Transverse colon (tissue), 4 donors: Measurements from ENCODE around the gene SF3B2. TPM values are rescaled to one million over a fixed set of nuclear protein-coding genes. Genes with fewer than 3 reads are reported as not detected.

Source experiments
- DNase-seq: peaks from one replicate; pipeline ENCODE4 v3.0.0-alpha.2; 2019
- H3K27ac ChIP-seq, 4 donors: fragments of 200-600 bp; sonication (generic); 2 replicates each; pipeline ENCODE4 v1.5.1; 2016 to 2018; ENCODE audit warnings: inconsistent platforms in 4 of 4
- H3K27me3 ChIP-seq: fragments of 200-600 bp; sonication (generic); 2 replicates; pipeline ENCODE4 v1.5.1; 2017; ENCODE audit warnings: inconsistent platforms
- H3K36me3 ChIP-seq, 4 donors: fragments of 200-600 bp; sonication (generic); 2 replicates each; pipeline ENCODE4 v1.5.1; 2017 to 2019; ENCODE audit warnings: inconsistent platforms in 4 of 4
- H3K4me1 ChIP-seq, 4 donors: fragments of 200-600 bp; sonication (generic); 2 replicates each; pipeline ENCODE4 v1.5.1; 2017 to 2020; ENCODE audit warnings: inconsistent platforms in 4 of 4
- H3K4me3 ChIP-seq, 4 donors: fragments of 200-600 bp; sonication (generic); 1 replicate in 1 of 4; 2 replicates in 3 of 4; pipeline versions ENCODE4 v1.5.1 to v1.6.1; 2017 to 2019; ENCODE audit warnings: inconsistent platforms in 4 of 4
- H3K9me3 ChIP-seq, 2 donors: fragments of 200-600 bp; sonication (generic); 2 replicates each; pipeline ENCODE4 v1.5.1; 2017 to 2019; ENCODE audit warnings: inconsistent platforms in 2 of 2
- EP300 ChIP-seq: sonication (generic); formaldehyde crosslinking; IDR thresholded peaks from one replicate; pipeline ENCODE4 v1.6.1; 2017; ENCODE audit warnings: antibody characterized with exemption, low read depth
- POLR2A ChIP-seq: fragments of 450-650 bp; IDR thresholded peaks from one replicate; pipeline ENCODE4 v1.6.1; 2016; ENCODE audit warnings: antibody characterized with exemption, mild to moderate bottlenecking, moderate library complexity
- POLR2AphosphoS5 ChIP-seq, 3 donors: sonication (generic); formaldehyde crosslinking; IDR thresholded peaks; one replicate each; pipeline ENCODE4 v1.6.1; 2016; ENCODE audit warnings: antibody characterized with exemption in 3 of 3
- WGBS, 2 donors: methylation state at CpG; one replicate each; pipeline ENCODE4 v1.1.5; 2018; ENCODE audit warnings: low coverage in 1 of 2; 5-methylcytosine and 5-hydroxymethylcytosine counted together
- in situ Hi-C, 4 donors: fragments of 200-750 bp; cut with MboI; loops; one replicate each; pipeline versions ENCODE4 v1.15.0 to v1.15.1; 2017; ENCODE audit warnings: low sequenced_read_pairs in 3 of 4, low pct_ligation_motif_present in 1 of 4, low pct_unique_long_range_greater_than_20kb in 1 of 4
- intact Hi-C: fragments of 100-400 bp; cut with DNase I; formaldehyde crosslinking; loops from one replicate; pipeline ENCODE4 v1.15.1; 2023; ENCODE audit warnings: low total_unique reads
- total RNA-seq, 4 donors: library from RNA; depleted of rRNA; stranded (reverse); fragments of >200 nt; gene quantifications; one replicate each; pipeline ENCODE4 v1.1.0, GENCODE V29; 2016
- TF ChIP-seq, protein P1 (sequence below), 5 experiments: fragments of 200-600 bp in 3 of 5; fragments of 450-650 bp in 2 of 5; sonication (generic) in 3 of 5; IDR thresholded peaks; 1 replicate in 2 of 5; 2 replicates in 3 of 5; pipeline ENCODE4 v1.5.1; 2016 to 2017; ENCODE audit warnings: antibody characterized with exemption in 5 of 5, inconsistent platforms in 3 of 5, mild to moderate bottlenecking in 2 of 5, moderate library complexity in 1 of 5

Gene SF3B2
- total RNA-seq, 4 donors from 2014 or later, result 71.8 to 152 (median 137) TPM

DNA sequence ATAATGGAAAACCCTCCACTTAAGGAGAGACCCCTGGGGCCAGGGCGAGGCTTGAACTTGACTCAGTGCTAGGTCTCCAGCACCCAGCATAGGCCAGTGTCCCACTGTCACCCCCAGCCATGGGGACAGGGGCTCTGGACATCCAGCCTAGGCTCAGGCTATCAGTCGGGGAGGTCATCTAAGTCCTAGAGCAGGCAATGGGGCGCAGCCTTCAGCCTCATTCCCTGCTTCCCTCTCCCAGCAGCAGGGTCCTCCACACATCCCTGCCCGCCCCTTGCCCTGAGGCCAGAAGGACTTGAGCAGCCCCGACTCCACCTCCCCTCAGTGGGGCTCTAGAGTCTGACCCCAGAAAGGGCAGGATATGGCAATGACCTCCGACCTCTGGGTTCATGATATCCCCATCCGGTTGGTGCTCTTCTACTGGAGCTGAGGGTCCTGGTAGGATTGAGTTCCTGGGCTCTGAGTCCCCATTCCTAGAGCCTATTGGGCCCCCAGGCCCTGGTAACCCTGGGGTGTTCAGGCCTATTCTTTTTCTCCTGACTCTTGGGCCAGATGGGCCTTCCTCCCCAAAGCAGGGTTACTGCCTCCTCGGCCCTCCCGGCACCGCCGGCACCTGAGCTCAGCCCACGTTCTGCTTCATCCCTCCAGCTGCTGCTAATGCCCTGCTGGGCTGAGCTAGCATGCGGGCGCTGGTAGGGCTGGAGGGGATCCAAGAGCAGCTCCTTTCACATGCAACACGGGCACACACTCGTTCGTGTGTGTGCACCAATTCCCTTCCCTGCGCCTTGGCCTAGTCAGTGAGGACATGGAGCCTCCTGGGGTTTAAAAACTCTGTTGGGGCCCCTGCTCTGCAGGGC lies 36.0 kb upstream of the SF3B2 start:
- no peak overlapping the region for H3K27ac ChIP-seq
- intact Hi-C loops, result no loop called here
- in situ Hi-C loops, result no loop called here
- DNase-seq, result no peak
- H3K4me1 ChIP-seq, result peaks cover 0 to 7% (median 6%) of the 10 kb centered on the region in 4 donors
- TF ChIP-seq, protein P1, sequence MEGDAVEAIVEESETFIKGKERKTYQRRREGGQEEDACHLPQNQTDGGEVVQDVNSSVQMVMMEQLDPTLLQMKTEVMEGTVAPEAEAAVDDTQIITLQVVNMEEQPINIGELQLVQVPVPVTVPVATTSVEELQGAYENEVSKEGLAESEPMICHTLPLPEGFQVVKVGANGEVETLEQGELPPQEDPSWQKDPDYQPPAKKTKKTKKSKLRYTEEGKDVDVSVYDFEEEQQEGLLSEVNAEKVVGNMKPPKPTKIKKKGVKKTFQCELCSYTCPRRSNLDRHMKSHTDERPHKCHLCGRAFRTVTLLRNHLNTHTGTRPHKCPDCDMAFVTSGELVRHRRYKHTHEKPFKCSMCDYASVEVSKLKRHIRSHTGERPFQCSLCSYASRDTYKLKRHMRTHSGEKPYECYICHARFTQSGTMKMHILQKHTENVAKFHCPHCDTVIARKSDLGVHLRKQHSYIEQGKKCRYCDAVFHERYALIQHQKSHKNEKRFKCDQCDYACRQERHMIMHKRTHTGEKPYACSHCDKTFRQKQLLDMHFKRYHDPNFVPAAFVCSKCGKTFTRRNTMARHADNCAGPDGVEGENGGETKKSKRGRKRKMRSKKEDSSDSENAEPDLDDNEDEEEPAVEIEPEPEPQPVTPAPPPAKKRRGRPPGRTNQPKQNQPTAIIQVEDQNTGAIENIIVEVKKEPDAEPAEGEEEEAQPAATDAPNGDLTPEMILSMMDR (IDR thresholded peaks at IDR 0.05), result no peak
- TF ChIP-seq POLR2AphosphoS5 (IDR thresholded peaks at IDR 0.05) (no peak), POLR2A (no peak), EP300 (no peak)
- peaks cover 29% of the 10 kb centered on the region for H3K27me3 ChIP-seq
- H3K4me3 ChIP-seq, result no peak overlapping the region
- WGBS, 2 donors, result 77% methylated on average over 15 of the region's 18 CpGs; no CpG with 5 or more reads in 1 of the 2 donors
- H3K36me3 ChIP-seq, result no peaks in the 10 kb centered on the region
- H3K9me3 ChIP-seq, result no peaks in the 10 kb centered on the region

DNA sequence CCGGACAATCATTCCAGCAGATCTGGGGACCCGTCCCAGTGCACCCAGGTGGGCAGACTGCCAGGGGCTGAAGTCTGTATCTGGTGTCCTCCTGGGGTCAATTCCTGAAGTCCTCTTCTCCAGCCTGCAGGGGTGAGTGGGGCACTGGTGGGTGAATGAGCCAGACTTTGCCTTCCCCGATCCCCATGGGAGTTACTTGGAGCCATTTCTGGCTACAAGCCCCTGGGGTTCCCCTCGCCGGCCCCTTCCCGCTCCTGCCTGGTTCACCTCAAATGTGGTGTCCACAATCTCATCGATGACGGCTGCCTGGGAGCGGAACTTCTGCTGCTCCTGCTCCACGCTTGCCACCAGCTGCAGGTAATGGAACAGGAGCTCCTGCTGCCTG lies 35.4 kb upstream of the SF3B2 start:
- Histone ChIP-seq H3K27ac (no peak overlapping the region), H3K9me3 (no peaks in the 10 kb centered on the region), H3K4me1 (peaks cover 0 to 4% (median 3%) of the 10 kb centered on the region in 4 donors), H3K36me3 (no peaks in the 10 kb centered on the region), H3K27me3 (peaks cover 23% of the 10 kb centered on the region), H3K4me3 (no peak overlapping the region)
- intact Hi-C loops, result no loop called here
- 85% methylated on average over 10 of the region's 10 CpGs; no CpG with 5 or more reads in 1 of the 2 donors for WGBS, 2 donors
- TF ChIP-seq EP300, result no peak
- TF ChIP-seq POLR2AphosphoS5 (IDR thresholded peaks at IDR 0.05), result no peak
- TF ChIP-seq POLR2A, result no peak
- TF ChIP-seq, protein P1 (IDR thresholded peaks at IDR 0.05), result no peak
- no peak for DNase-seq
- in situ Hi-C loops, result no loop called here

DNA sequence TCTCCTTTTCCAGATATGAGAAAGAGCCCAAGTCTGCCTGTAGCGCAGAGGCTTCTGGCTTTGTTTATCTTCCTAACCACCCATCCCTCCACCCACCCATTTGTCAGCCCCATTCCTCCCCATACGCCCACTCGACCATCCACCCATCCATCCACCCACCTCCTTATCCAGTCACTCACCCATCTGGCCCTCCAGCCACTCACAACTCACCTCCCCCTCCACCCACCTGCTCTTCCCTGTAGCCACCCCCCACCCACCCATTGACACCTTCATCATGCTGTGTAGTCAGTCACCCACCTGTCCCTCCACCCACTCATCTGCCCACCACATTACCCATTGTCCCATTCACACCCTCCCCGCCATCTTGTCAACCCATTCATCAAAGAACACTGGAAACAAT lies 34.8 kb upstream of the SF3B2 start:
- Histone ChIP-seq H3K4me1 (peaks cover 0 to 3% (median 2%) of the 10 kb centered on the region in 4 donors), H3K27ac (no peak overlapping the region), H3K4me3 (no peak overlapping the region), H3K9me3 (no peaks in the 10 kb centered on the region), H3K36me3 (no peaks in the 10 kb centered on the region), H3K27me3 (peaks cover 18% of the 10 kb centered on the region)
- intact Hi-C loops, result no loop called here
- TF ChIP-seq POLR2A, result no peak
- TF ChIP-seq POLR2AphosphoS5 (IDR thresholded peaks at IDR 0.05), result no peak
- no peak for TF ChIP-seq EP300
- TF ChIP-seq, protein P1 (IDR thresholded peaks at IDR 0.05), result no peak
- DNase-seq, result no peak
- in situ Hi-C loops, result no loop called here
- WGBS, 2 donors, result 78 to 83% methylated on average over 3 to 4 of the region's 4 CpGs

DNA sequence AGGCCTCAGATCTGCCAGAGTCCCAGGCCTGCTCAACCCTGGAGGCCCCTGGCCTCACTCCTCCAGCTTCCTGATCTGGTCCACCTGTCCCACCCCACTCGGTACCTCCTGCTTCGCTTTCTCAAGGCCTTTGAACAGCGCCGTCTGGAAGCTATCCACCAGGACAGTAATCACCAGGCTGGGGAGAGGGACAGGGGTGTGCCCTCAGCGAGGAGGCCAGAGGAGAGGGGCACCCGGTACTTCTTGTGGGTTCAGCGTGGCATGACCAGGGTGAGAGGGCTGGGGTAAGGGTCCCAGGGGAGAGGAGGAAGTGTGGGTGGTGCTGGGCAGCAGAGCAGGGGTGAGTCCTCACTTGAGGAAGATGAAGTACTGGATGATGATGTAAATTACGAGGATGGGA lies 32.0 kb upstream of the SF3B2 start:
- TF ChIP-seq, protein P1 (IDR thresholded peaks at IDR 0.05), result no peak
- no peak for TF ChIP-seq POLR2AphosphoS5 (IDR thresholded peaks at IDR 0.05)
- no peak for TF ChIP-seq EP300
- no peak for TF ChIP-seq POLR2A
- Histone ChIP-seq H3K27me3 (peaks cover 11% of the 10 kb centered on the region), H3K27ac (no peak overlapping the region), H3K9me3 (no peaks in the 10 kb centered on the region), H3K4me3 (no peak overlapping the region), H3K36me3 (no peaks in the 10 kb centered on the region), H3K4me1 (peaks cover 0 to 6% (median 6%) of the 10 kb centered on the region in 4 donors)
- 60 to 75% methylated on average over 3 to 8 of the region's 8 CpGs for WGBS, 2 donors
- no peak for DNase-seq
- in situ Hi-C loops (no loop called here), intact Hi-C loops (no loop called here)
